Right lung (tissue), 5 donors: ENCODE data around the gene RPLP2. TPM values are rescaled to one million over a fixed set of nuclear protein-coding genes. Genes with fewer than 3 reads are reported as not detected.
A peak's percentile ranks its signal among the peaks of the same experiment; 100 is the strongest.

Source experiments
- DNase-seq, 2 donors: peaks; one replicate each; pipeline ENCODE4 v3.0.0-alpha.2; 2013
- polyA plus RNA-seq, 5 donors: library from polyadenylated mRNA; unstranded; fragments of 120-200 nt; gene quantifications; one replicate each; pipeline versions ENCODE4 v1.2.1 to v1.2.3, GENCODE V29; 2013; ENCODE audit warnings: inconsistent platforms in 1 of 5, low replicate concordance in 1 of 5; ENCODE audit not compliant: insufficient read length in 5 of 5, insufficient read depth in 1 of 5

The RPLP2 gene
- polyA plus RNA-seq, 5 donors: 1,010 to 1,715 (median 1,239) TPM

GRCh38 chr11:770642-771616, 38.8 kb upstream of the RPLP2 start:
- DNase-seq: no peak

- no peak for DNase-seq
Observed at GRCh38 chr11:771617-772204, 38.1 kb upstream of the RPLP2 start.

GRCh38 chr11:772429-773390, 37.1 kb upstream of the RPLP2 start:
- DNase-seq: no peak

- no peak for DNase-seq
Observed at GRCh38 chr11:773425-773824, 36.3 kb upstream of the RPLP2 start.

- DNase-seq: no peak
Observed at GRCh38 chr11:773830-774229, 35.9 kb upstream of the RPLP2 start.

GRCh38 chr11:774873-775592, 34.7 kb upstream of the RPLP2 start:
- no peak for DNase-seq

DNA sequence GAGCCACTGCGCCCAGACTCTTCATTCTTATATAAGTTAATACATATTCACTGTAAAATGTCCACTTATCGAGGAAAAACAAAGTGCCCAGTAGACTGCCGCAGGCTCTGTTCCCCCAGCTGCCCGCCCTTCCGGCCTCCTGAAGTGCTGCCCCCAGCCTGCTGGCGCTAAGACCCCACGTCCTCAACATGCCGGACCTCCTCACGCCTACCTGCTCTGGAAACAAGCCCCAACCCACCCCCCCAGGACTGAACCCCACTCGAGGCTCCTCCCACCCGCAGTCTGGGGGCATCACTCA, 33.6 kb upstream of the RPLP2 start:
- DNase-seq: no peak

- DNase-seq: no peak
Observed at GRCh38 chr11:776561-777287, 33.0 kb upstream of the RPLP2 start.

DNA sequence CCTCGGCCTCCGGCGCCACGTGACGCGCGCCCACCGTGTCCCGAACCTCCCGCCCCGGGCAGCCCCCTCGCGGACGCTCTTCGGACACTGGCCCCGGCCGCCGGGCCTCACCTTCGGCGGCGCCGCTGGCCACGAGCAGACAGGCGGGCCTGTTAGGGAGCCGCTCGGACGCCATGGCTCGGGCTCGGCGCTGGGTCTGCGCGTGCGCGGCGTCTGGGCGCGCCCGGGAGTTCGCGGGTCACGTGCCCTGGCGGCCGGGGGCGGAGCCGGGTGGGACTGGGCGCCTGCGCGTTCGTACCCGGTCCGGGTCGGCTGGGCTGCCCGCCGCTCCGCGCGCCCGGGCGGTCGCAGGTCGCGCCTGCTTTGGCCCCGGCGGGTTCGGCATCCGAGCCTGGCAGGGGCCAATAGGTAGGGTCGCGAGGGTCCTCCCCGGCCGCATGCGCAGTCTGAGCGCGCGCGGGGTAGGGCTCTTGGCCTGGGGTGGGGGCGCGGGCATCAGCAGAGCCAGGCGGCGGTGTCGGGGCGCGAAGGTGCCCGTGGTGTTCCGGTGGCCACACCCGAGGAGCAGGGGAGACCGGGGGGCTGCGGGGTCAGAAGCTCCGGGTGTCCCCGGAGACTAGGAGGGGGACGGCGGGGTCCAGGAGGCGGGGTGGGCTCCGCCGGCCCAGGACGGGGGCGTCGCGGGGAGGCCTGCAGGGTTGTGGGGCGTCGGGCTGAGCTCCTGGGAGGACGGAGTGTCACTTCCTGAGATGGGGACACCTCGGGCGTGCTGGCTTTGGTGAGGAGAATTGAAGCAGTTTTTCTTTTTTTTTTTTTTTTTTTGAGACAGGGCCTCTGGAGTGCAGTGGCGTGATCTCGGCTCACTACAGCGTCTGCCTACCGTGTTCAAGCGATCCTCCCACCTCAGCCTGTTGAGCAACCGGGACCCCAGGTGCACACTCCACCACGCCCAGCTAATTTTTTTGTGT, 32.2 kb upstream of the RPLP2 start, which contains the start of gene GATD1:
TSS of gene GATD1 (minus strand) at position 200 of the 968 bp plus-strand sequence. CDS start at position 175, 25 bp downstream.
- peak; percentile 88 for DNase-seq

DNA sequence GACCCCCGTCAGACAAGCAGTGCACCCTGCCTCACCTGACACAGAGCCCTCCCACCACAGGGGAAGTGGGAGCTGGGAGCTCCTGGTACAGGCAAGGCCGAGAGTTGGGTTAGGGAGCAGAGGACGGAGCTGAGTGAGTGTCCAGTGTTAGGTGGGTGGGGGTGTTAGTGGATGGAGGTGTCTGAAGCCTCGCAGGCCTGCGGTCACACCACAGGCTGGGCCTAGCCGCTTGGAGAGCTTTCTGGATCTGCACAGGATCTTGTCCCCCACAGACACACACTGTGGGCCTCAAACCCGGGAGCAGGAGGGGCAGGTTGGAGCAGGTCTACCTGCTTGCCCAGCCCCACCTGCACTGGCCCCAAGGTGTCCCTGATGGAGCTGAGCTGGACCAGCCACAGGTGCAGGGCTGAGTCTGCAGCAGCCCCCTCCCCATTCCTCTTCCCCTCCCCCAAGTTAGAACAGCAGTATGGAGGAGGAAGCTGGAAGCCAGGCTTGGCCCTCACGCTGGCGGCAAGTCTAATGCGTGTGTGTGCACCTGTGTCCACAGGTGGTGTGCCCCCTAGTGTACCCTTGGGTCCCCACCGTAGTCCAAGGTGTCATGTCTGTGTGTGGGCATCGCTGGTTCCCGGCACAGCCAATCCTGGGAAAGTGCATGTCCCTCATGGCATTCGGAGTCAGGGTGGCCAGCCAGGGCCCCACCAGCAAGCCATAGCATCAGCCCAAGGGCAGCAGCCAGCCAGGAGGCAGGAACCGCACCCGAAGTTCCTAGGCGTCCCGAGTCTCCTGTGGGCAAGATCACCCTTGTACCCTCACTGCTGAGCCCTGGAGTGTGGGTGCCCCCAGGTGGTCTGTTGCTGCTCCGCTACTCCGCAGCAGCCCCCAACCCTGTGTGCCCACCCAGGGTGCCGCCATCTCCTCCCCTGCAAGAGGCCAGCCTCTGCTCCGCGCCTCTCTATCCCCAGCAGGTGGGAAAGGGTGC, 30.5 kb upstream of the RPLP2 start:
- DNase-seq: no peak

GRCh38 chr11:779955-780532, 29.7 kb upstream of the RPLP2 start:
- DNase-seq: no peak

- no peak for DNase-seq
Observed at GRCh38 chr11:782264-783174, 27.2 kb upstream of the RPLP2 start.

DNA sequence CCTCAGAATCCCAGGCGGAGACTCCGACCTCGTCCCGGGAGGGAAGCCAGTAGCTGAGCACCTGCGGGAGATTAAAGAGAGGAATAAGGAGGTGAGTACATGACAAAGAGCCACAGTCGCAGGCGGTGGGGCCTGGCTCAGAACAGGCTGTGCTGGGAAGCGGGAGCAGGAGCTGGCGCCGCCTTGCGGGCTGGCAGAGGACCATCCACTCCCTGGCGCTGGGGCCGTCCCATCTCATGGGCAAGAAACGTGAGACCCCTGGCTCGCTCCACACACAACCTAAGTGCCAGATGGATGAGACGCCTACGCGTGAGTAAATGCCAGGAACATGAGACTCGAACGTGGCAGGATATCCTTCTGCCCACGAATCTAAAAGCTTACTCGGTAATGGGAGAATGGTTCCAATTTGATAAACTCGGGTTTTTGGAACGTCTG, 26.2 kb upstream of the RPLP2 start:
- peak; percentile 52 to 56 for DNase-seq

- DNase-seq: no peak
Observed at GRCh38 chr11:786235-787083, 23.3 kb upstream of the RPLP2 start.

DNA sequence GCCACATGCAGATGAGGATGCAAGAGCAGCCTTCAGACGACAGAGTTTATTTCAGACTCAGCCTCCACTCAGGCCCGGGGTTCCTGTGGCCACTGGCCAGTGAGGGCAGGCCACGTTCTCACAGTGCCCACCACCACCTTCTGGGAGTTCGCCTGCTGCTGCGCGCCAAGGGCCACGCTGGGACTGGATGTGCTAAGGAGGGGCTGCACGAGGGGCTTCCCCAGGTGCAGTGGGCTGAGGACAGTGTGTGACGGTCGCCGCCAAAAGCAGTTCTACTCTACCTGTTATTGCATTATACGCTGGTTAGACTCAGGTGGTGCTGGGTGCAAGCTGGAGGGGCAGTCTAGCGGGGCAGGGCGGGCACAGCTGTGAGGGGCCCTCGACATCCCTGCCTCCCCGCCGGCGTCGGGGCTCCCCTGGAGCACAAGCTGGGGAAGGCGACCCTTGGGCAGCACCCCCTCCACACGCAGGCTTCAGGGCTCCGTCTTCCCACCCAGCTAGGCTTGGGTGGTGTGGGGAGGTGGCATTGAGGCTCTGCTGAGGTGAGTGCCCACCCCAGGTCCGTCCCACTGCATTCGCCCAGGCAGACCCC, 22.6 kb upstream of the RPLP2 start:
- no peak for DNase-seq
